NCI-H2171 (cell line): ENCODE results near the gene INTS7.

ENCODE experiments used
- DNase-seq: peaks from one replicate; lab custom pipeline; 2025; lab: John Stamatoyannopoulos, UW

INTS7 gene, protein sequence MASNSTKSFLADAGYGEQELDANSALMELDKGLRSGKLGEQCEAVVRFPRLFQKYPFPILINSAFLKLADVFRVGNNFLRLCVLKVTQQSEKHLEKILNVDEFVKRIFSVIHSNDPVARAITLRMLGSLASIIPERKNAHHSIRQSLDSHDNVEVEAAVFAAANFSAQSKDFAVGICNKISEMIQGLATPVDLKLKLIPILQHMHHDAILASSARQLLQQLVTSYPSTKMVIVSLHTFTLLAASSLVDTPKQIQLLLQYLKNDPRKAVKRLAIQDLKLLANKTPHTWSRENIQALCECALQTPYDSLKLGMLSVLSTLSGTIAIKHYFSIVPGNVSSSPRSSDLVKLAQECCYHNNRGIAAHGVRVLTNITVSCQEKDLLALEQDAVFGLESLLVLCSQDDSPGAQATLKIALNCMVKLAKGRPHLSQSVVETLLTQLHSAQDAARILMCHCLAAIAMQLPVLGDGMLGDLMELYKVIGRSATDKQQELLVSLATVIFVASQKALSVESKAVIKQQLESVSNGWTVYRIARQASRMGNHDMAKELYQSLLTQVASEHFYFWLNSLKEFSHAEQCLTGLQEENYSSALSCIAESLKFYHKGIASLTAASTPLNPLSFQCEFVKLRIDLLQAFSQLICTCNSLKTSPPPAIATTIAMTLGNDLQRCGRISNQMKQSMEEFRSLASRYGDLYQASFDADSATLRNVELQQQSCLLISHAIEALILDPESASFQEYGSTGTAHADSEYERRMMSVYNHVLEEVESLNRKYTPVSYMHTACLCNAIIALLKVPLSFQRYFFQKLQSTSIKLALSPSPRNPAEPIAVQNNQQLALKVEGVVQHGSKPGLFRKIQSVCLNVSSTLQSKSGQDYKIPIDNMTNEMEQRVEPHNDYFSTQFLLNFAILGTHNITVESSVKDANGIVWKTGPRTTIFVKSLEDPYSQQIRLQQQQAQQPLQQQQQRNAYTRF

GRCh38 chr1:212035123-212035834 lies at the start of gene INTS7, which contains the start of gene DTL:
TSS of gene INTS7 (minus strand) at chr1:212035557. CDS start at chr1:212035437, 120 bp downstream.
TSS of gene DTL (plus strand) at chr1:212035748. CDS start at chr1:212035891, 143 bp downstream.
- peak; percentile 99 for DNase-seq

DNA sequence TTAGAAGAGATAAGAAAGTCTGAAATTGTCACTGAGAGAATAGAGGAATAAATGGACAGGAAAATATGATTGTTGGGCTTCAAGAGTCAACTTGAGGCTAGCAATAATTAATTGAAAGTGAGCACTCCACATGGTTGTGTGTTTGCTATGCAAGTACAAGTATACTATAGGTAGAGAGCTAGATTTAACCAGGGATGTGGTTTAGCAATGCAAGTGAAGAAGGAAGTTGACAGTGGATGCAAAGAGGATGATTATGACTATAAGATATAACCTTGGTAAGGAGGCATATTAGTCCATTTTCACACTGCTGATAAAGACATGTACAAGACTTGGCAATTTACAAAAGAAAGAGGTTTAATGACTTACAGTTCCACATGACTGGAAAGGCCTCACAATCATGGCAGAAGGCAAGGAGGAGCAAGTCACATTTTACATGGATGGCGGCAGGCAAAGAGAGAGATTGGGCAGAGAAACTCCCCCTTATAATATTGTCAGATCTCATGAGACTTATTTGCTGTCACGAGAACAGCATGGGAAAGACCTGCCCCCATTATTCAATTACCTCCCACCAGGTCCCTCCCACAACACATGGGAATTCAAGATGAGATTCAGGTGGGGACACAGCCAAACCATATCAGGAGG lies 47.5 kb upstream of the INTS7 start:
- no peak for DNase-seq

GRCh38 chr1:212078826-212079225 lies 43.5 kb upstream of the INTS7 start:
- DNase-seq: no peak

DNA sequence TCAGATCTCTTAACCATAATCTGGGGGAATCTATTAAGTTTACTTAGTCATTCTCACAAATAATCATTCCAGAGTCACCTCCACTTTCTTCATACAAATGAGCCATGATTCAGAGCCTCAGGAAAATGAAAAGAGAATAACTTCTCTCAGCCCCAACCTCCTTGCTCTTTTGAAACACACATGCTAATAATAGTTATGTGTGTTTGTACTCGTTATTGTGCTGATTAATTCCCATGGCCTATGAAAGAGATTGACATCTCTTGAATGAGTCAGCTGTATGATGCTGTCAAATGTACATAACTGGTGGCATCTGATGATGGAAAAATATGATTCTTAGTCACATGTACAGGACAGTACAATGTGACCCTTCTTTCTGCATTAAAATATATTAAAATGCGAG lies 41.7 kb upstream of the INTS7 start:
- no peak for DNase-seq

DNA sequence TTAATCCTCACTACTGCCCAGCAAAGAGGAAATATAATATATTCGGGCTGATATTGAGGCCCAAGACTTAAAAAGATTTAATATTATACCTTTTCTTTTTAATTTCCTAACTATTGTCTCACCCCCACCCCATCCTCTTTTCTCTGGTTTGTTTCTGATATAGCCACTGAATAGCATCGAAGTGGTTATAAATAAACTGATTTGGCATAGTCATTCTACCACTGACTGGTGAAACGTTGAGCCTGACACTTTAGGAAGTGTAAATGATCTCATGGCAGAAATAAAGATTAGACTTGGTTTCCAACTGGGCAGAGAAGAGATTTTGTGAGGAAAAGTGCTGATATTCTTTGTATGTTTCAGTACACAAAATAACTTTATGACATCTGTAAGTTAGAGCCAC lies 39.5 kb upstream of the INTS7 start:
- no peak for DNase-seq

DNA sequence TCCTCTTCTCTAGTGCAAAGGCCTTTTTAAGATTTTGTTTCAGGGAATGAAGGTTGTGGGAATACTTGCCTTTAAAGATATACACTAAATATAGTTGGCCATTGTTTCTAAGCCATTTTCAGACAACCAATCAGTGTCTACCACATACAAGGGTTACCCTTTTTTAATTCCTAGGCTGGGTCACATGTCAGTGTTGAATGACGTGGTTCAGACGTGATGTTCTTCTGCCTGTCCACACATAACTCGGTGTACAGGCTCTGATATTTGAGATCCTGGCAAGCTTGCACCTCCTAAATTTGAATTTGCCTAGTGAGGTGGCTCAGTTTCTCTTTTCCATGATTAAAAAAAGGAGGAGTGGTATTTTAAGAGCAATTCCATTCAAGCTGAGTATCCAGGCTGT lies 39.0 kb upstream of the INTS7 start:
- DNase-seq: no peak

DNA sequence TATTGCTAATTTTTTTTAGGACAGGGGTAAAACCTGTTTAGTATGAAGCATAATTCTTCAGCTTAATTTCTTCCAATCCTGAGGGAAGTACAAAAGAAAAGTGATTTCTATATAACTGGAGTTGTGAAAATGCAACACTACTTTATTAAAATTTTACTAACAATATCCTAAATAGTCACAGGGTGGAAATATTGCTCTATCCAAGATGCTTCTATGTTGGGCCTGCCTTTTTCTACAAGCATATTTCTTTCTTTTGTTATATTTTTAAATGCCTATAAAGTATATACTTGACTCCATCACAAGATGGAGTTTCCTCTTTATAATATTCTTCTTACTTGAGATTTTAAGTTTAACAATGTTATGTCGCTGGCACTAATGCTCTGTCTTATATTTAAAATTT lies 38.1 kb upstream of the INTS7 start:
- DNase-seq: no peak

DNA sequence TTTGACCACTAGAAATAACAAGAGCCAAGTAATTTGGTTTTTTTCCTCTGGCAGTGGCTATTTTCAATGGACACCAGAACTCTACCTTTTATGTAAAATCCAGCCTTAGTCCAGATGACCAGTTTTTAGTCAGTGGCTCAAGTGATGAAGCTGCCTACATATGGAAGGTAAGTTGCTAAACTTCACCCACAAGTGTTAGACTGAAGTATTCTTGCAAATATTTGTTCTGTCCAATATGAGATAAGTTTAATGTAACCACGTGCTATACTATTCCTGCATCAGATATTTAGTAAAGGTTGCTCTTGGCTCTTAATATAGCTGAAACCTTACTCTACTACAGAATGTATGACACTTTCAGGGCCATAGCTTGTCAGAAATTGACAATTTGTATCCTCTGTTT lies 36.7 kb upstream of the INTS7 start:
- DNase-seq: no peak

- peak; percentile 5 for DNase-seq
Measured at GRCh38 chr1:212070720-212071302, 35.5 kb upstream of the INTS7 start.

- DNase-seq: no peak
Measured at GRCh38 chr1:212067787-212068186, 32.4 kb upstream of the INTS7 start.

GRCh38 chr1:212062832-212063438 lies 27.6 kb upstream of the INTS7 start:
- DNase-seq: peak; percentile 19

- DNase-seq: no peak
Measured at GRCh38 chr1:212060632-212061472, 25.5 kb upstream of the INTS7 start.

DNA sequence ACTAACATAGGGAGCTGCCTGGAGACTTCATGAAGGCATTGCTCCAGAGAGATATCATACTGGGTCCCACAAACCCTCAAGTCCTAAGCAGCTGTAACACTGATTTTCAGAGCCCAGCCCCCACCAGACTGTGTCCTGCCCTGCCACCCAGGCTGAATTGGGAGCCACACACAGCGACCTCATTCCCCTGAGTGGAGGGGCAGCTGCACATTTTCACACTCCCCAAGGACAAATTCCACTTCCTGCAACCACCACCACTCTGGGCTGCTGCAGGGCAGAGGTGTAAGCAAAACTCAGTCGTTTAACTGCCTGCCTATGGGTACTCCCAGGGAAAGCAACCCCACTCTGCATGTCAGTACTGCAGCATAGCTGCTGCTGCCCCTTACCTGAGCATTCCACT lies 20.0 kb upstream of the INTS7 start:
- no peak for DNase-seq

GRCh38 chr1:212053993-212054392 lies 18.6 kb upstream of the INTS7 start:
- DNase-seq: no peak

GRCh38 chr1:212045981-212046380 lies 10.6 kb upstream of the INTS7 start:
- DNase-seq: no peak

GRCh38 chr1:212044851-212045250 lies 9.5 kb upstream of the INTS7 start:
- DNase-seq: no peak

- no peak for DNase-seq
Measured at GRCh38 chr1:212042436-212042835, 7.1 kb upstream of the INTS7 start.

DNA sequence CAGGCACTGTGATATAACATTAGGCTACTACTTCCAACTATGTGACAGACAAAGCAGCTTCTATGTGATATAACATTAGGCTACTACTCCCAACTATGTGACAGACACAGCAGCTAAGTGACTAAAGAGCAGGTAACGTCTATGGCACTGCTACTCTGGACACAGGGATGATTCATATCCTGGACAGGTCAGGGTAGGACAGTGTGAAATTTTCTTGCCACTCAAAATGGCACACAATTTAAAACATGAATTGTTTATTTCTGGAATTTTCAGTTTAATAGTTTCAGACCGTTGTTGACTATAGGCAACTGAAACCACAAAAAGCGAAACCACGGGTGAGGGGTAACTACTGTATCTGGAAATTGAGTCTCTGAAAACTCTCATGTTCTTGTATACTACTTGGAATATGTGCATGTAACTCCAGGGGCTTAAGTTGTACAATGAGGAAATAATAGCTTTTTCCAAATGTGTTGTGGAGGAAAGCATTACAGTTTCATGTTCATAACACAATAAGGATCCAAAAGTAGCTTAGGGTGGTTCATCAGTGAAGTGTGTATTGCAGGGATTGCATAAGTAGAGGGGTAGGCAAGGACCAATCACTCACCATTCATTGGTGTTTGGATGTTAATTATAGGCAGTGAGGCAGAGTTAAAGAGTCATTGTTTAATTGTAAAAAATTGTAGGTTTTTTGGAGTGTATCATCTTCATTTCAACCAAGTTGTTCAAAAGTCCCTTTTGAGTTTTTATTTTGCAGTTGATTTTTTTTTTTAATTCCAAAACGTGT lies 5.5 kb upstream of the INTS7 start:
- DNase-seq: no peak

GRCh38 chr1:212039622-212040021 lies 4.3 kb upstream of the INTS7 start:
- DNase-seq: no peak
